Measurements from ENCODE around the gene CDC37L1.
"Not testable (repeated sequence)": the region's sequence is repeated elsewhere in the genome, so short reads cannot be mapped to it uniquely, and the experiment has no call there.

CDC37L1 gene

DNA sequence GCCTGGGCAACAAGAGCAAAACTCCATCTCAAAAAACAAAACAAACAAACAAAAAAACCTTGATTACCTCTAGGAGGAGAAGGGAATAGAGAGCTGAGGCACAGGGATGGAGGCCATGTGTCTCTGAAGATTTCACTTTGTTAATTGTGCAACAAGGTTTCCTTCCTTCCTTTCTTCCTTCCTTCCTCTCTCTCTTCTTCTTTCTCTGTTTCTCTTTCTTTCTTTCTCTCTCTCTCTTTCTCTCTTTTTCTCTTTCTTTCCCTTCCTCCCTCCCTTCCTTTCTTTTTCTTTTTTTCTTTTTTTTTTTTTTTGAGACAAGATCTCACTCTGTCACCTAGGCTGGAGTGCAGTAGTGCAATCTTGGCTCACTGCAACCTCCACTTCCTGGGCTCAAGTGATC, 75.2 kb downstream of the CDC37L1 start:
- not testable (repeated sequence) for DNase-seq (ENCODE audit: low read depth)

DNA sequence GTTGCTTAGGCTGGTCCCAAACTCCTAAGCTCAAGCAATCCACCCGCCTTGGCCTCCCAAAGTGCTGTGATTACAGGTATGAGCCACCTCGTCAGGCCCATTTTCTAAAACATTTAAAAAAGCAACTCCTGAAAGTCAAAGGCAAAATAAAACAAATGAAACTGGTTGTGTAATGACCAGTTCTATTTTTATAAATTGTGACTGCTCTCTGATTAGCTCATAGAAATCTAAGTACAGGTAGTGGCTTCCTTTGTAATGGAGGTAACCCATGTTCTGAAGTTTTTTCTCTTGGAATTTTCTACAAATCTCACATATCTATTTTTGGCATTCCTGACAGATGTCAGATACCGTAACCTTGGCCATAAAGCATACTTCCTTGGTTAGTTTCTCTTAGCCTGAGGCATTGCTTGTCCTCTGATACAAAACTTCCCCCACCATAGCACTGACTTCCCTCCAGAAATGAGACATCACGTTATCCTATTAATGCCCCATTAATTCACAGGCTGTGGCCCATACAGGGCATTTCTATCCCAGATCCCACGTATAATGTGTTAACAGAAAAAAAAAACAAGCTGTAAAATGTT, 75.7 kb downstream of the CDC37L1 start:
- no peak for DNase-seq (ENCODE audit: low read depth)

DNA sequence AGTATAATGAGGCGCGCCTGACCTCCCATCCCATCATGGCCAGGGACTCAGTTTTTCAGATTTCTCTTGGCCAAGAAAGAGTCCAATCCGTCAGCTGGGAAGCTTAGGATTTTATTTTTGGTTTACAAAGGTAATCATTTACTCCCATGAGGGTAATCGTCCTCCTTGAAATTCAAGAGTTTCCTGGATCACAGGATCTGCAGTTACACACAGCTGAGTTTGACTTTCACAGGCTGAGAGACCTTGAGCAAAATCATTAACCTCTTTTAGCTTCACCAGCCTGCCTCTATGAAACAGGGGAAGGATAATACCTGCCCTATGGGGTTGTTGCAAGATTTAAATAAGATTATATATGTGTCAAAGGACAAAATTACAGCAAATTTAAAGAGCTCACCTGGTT, 77.1 kb downstream of the CDC37L1 start:
- no peak for DNase-seq (ENCODE audit: low read depth)

All from HS-5 (cell line).